Neural cell (in vitro differentiated cells): Measurements from ENCODE around the gene HADHB. TPM values are rescaled to one million over a fixed set of nuclear protein-coding genes. Genes with fewer than 3 reads are reported as not detected.

Experiments
- H2AFZ ChIP-seq: fragments of 200-600, 300-800 bp; sonication (generic), shearing (Covaris generic); 2 replicates; pipeline ENCODE4 v1.6.0; 2014; ENCODE audit warnings: low read depth, mild to moderate bottlenecking, antibody characterized with exemption, low read length, moderate library complexity
- H3F3A ChIP-seq: fragments of 200-600 bp; shearing (Covaris generic); 2 replicates; pipeline ENCODE4 v1.6.1; 2016; ENCODE audit warnings: mild to moderate bottlenecking, moderate library complexity, mixed read lengths, antibody characterized with exemption, low read length; ENCODE audit not compliant: insufficient read depth, poor library complexity, severe bottlenecking
- H3K27ac ChIP-seq: fragments of 200-600, 300-800 bp; sonication (generic), shearing (Covaris generic); 2 replicates; pipeline ENCODE4 v1.5.1; 2014; ENCODE audit warnings: mild to moderate bottlenecking, low read length, moderate library complexity
- H3K27me3 ChIP-seq: fragments of 300-800, 200-600 bp; sonication (generic), shearing (Covaris generic); 2 replicates; pipeline ENCODE4 v1.6.0; 2014; ENCODE audit warnings: mild to moderate bottlenecking, low read depth, low read length, moderate library complexity; ENCODE audit not compliant: insufficient read depth
- H3K36me3 ChIP-seq: fragments of 300-800, 200-600 bp; sonication (generic), shearing (Covaris generic); 2 replicates; pipeline ENCODE4 v1.5.1; 2014; ENCODE audit warnings: mild to moderate bottlenecking, antibody characterized with exemption, low read length, moderate library complexity; ENCODE audit not compliant: insufficient read depth
- H3K4me2 ChIP-seq: fragments of 300-800, 200-600 bp; sonication (generic), shearing (Covaris generic); 2 replicates; pipeline ENCODE4 v1.6.0; 2014; ENCODE audit warnings: mild to moderate bottlenecking, low read length
- H3K4me3 ChIP-seq: fragments of 300-800, 200-600 bp; sonication (generic), shearing (Covaris generic); 2 replicates; pipeline ENCODE4 v1.5.1; 2014; ENCODE audit warnings: mild to moderate bottlenecking, low read length, moderate library complexity
- H3K79me2 ChIP-seq: fragments of 200-600 bp; shearing (Covaris generic); replicated peaks from 2 replicates; pipeline ENCODE4 v1.6.0; 2014; ENCODE audit warnings: mild to moderate bottlenecking, low read length, moderate library complexity; ENCODE audit not compliant: insufficient read depth
- H3K9ac ChIP-seq: fragments of 300-800, 200-600 bp; sonication (generic), shearing (Covaris generic); 2 replicates; pipeline ENCODE4 v1.6.1; 2016; ENCODE audit warnings: mild to moderate bottlenecking, low read length, mixed read lengths
- H3K9me2 ChIP-seq: fragments of 200-600 bp; shearing (Covaris generic); 2 replicates; pipeline ENCODE4 v1.6.1; 2016; ENCODE audit warnings: mild to moderate bottlenecking, low read length, mixed read lengths; ENCODE audit not compliant: insufficient read depth
- H3K9me3 ChIP-seq: fragments of 200-600, 300-800 bp; sonication (generic), shearing (Covaris generic); 2 replicates; pipeline ENCODE4 v1.6.1; 2016; ENCODE audit warnings: mild to moderate bottlenecking, mixed run types, low read length, moderate library complexity, mixed read lengths
- H4K20me1 ChIP-seq: fragments of 200-600 bp; shearing (Covaris generic); 2 replicates; pipeline ENCODE4 v1.6.1; 2016; ENCODE audit warnings: mild to moderate bottlenecking, mixed run types; ENCODE audit not compliant: insufficient read depth
- CTCF ChIP-seq: fragments of 450-650 bp; IDR thresholded peaks from 2 replicates; pipeline ENCODE4 v1.5.1; 2014; ENCODE audit warnings: antibody characterized with exemption, mild to moderate bottlenecking, moderate library complexity; ENCODE audit not compliant: poor library complexity, severe bottlenecking
- EP300 ChIP-seq: fragments of 450-650 bp; conservative IDR thresholded peaks from 2 replicates; pipeline ENCODE4 v1.6.1; 2014; ENCODE audit warnings: antibody characterized with exemption, mild to moderate bottlenecking, moderate library complexity; ENCODE audit not compliant: poor library complexity, severe bottlenecking
- EZH2 ChIP-seq: fragments of 200-600, 300-800 bp; shearing (Covaris generic), sonication (generic); IDR thresholded peaks from 2 replicates; pipeline ENCODE4 v1.6.1; 2014; ENCODE audit warnings: antibody characterized with exemption, low read length, borderline replicate concordance, mild to moderate bottlenecking; ENCODE audit not compliant: insufficient read depth, poor library complexity, severe bottlenecking
- MXI1 ChIP-seq: fragments of 450-650 bp; conservative IDR thresholded peaks from 2 replicates; pipeline ENCODE4 v1.6.1; 2014; ENCODE audit warnings: antibody characterized with exemption, mild to moderate bottlenecking; ENCODE audit not compliant: poor library complexity, severe bottlenecking
- POLR2AphosphoS5 ChIP-seq: IDR thresholded peaks from 2 replicates; pipeline ENCODE4 v1.6.1; 2012
- RAD21 ChIP-seq: fragments of 450-650 bp; conservative IDR thresholded peaks from 2 replicates; pipeline ENCODE4 v1.6.1; 2014; ENCODE audit warnings: antibody characterized with exemption, mild to moderate bottlenecking, moderate library complexity
- REST ChIP-seq: IDR thresholded peaks from 2 replicates; pipeline ENCODE4 v1.6.1; 2012; ENCODE audit warnings: borderline replicate concordance
- TAF1 ChIP-seq: IDR thresholded peaks from 2 replicates; pipeline ENCODE4 v1.6.1; 2012; ENCODE audit warnings: low read depth
- polyA plus RNA-seq: library from polyadenylated mRNA; depleted of rRNA; stranded (reverse); fragments of >200 nt; gene quantifications from 2 replicates; pipeline ENCODE4 v1.2.3, GENCODE V29; 2014

The HADHB gene
- polyA plus RNA-seq, 1 donor from 2014 or later: 30.5 TPM

- TF ChIP-seq EZH2: no peak
- TF ChIP-seq POLR2AphosphoS5: no peak
These were observed 41.2 kb downstream of the HADHB start (continued) for GRCh38 chr2:26285931-26286330.

GRCh38 chr2:26290001-26290400 is 45.3 kb downstream of the HADHB start:
- Histone ChIP-seq H3K27me3 (no peaks in the 10 kb centered on the region), H3K9ac (no peak overlapping the region), H3K9me2 (no peaks in the 10 kb centered on the region), H3K4me2 (no peak overlapping the region), H2AFZ (no peak overlapping the region), H3K36me3 (peaks cover 7% of the 10 kb centered on the region), H4K20me1 (no peaks in the 10 kb centered on the region), H3K79me2 (no peaks in the 10 kb centered on the region), H3K9me3 (no peaks in the 10 kb centered on the region), H3F3A (no peaks in the 10 kb centered on the region), H3K4me3 (no peak overlapping the region), H3K27ac (no peak overlapping the region)
- TF ChIP-seq EP300: no peak
- no peak for TF ChIP-seq MXI1
- TF ChIP-seq TAF1: no peak
- TF ChIP-seq CTCF: no peak
- no peak for TF ChIP-seq RAD21
- no peak for TF ChIP-seq EZH2
- no peak for TF ChIP-seq POLR2AphosphoS5

- H4K20me1 ChIP-seq: no peaks in the 10 kb centered on the region
- no peak overlapping the region for H3K9ac ChIP-seq
- H3K9me2 ChIP-seq: no peaks in the 10 kb centered on the region
- no peaks in the 10 kb centered on the region for H3K27me3 ChIP-seq
- no peaks in the 10 kb centered on the region for H3K79me2 ChIP-seq
- H3K27ac ChIP-seq: no peak overlapping the region
- no peaks in the 10 kb centered on the region for H3K9me3 ChIP-seq
- no peaks in the 10 kb centered on the region for H3F3A ChIP-seq
- no peak overlapping the region for H2AFZ ChIP-seq
- TF ChIP-seq CTCF (no peak), RAD21 (no peak), POLR2AphosphoS5 (no peak), EP300 (no peak), TAF1 (no peak), EZH2 (no peak), REST (no peak), MXI1 (no peak)
- peaks cover 2% of the 10 kb centered on the region for H3K36me3 ChIP-seq
- no peak overlapping the region for H3K4me2 ChIP-seq
- no peak overlapping the region for H3K4me3 ChIP-seq
These were observed 47.9 kb downstream of the HADHB start for GRCh38 chr2:26292646-26293045.
